GM18861 (cell line): Measurements from ENCODE around the gene TK1.

ENCODE experiments used
- ATAC-seq: cut with Tn5 transposase; IDR thresholded peaks from one replicate; pipeline ENCODE4 v1.9.1; 2021; ENCODE audit not compliant: unreplicated experiment

Gene TK1

GRCh38 chr17:78223061-78223460 lies 36.2 kb upstream of the TK1 start:
- ATAC-seq: no peak

GRCh38 chr17:78219396-78220150 lies 32.7 kb upstream of the TK1 start:
- no peak for ATAC-seq

GRCh38 chr17:78214706-78215061 lies 27.8 kb upstream of the TK1 start:
- ATAC-seq: no peak

- peak; percentile 89 for ATAC-seq
Observed at GRCh38 chr17:78214016-78214705, 27.3 kb upstream of the TK1 start, which contains the start of gene BIRC5. TSS of gene BIRC5 (plus strand) at chr17:78214253. CDS start at chr17:78214317, 64 bp downstream.

- ATAC-seq: no peak
Observed at GRCh38 chr17:78211032-78211431, 24.2 kb upstream of the TK1 start.

- ATAC-seq: no peak
Observed at GRCh38 chr17:78210111-78210510, 23.3 kb upstream of the TK1 start.

- ATAC-seq: no peak
Observed at GRCh38 chr17:78208486-78208885, 21.6 kb upstream of the TK1 start.

GRCh38 chr17:78206298-78206697 lies 19.4 kb upstream of the TK1 start:
- ATAC-seq: no peak

GRCh38 chr17:78205124-78205775 lies 18.4 kb upstream of the TK1 start:
- ATAC-seq: no peak

GRCh38 chr17:78204387-78205123 lies 17.7 kb upstream of the TK1 start:
- no peak for ATAC-seq

GRCh38 chr17:78202666-78203065 lies 15.8 kb upstream of the TK1 start:
- no peak for ATAC-seq

- no peak for ATAC-seq
Observed at GRCh38 chr17:78200451-78200850, 13.6 kb upstream of the TK1 start.

GRCh38 chr17:78197147-78197832 lies 10.4 kb upstream of the TK1 start:
- no peak for ATAC-seq

GRCh38 chr17:78196716-78197115 lies 9.9 kb upstream of the TK1 start:
- ATAC-seq: no peak

- no peak for ATAC-seq
Observed at GRCh38 chr17:78185981-78186691, 716 bp downstream of the TK1 start.

- ATAC-seq: no peak
Observed at GRCh38 chr17:78184868-78185267, 2.0 kb downstream of the TK1 start.

GRCh38 chr17:78184351-78184750 lies 2.5 kb downstream of the TK1 start:
- ATAC-seq: no peak

- no peak for ATAC-seq
Observed at GRCh38 chr17:78183916-78184315, 2.9 kb downstream of the TK1 start.

GRCh38 chr17:78182504-78182903 lies 4.3 kb downstream of the TK1 start:
- ATAC-seq: no peak

- ATAC-seq: no peak
Observed at GRCh38 chr17:78180508-78180907, 6.3 kb downstream of the TK1 start.
